SK-N-SH treated with all-trans-retinoic acid at 6 μM for 48 hours (cell line): ENCODE measurements around the gene PARP6.

Source experiments
- ATAC-seq: fragments of 200-7000 bp; cut with Tn5 transposase; 3 replicates; pipeline ENCODE4 v1.9.1; 2020; ENCODE audit warnings: mild to moderate bottlenecking, moderate library complexity
- ARNTL ChIP-seq: fragments of 450-650 bp; formaldehyde crosslinking; IDR thresholded peaks from 2 replicates; pipeline ENCODE4 v1.5.0; 2020; ENCODE audit warnings: low read depth, mild to moderate bottlenecking, moderate library complexity, borderline replicate concordance
- BACH2 ChIP-seq: fragments of 250-450 bp; sonication (Bioruptor Pico); IDR thresholded peaks from 2 replicates; pipeline ENCODE4 v1.9.0; 2021; ENCODE audit warnings: mild to moderate bottlenecking, borderline replicate concordance
- CSDC2 ChIP-seq: fragments of 250-450 bp; sonication (Bioruptor Pico); IDR thresholded peaks from 2 replicates; pipeline ENCODE4 v1.5.0; 2020; ENCODE audit warnings: mild to moderate bottlenecking, moderate library complexity
- ESRRG ChIP-seq: fragments of 250-450 bp; sonication (Bioruptor Pico); IDR thresholded peaks from 2 replicates; pipeline ENCODE4 v1.6.1; 2021; ENCODE audit warnings: mild to moderate bottlenecking
- GLIS3 ChIP-seq: fragments of 250-450 bp; sonication (Bioruptor Pico); IDR thresholded peaks from 2 replicates; pipeline ENCODE4 v1.5.0; 2020; ENCODE audit warnings: mild to moderate bottlenecking, moderate library complexity
- ISL1 ChIP-seq: fragments of 250-450 bp; sonication (Bioruptor Pico); IDR thresholded peaks from 2 replicates; pipeline ENCODE4 v2.1.2; 2022; ENCODE audit warnings: mild to moderate bottlenecking, moderate library complexity
- OSR1 ChIP-seq: fragments of 250-450 bp; sonication (Bioruptor Pico); IDR thresholded peaks from 2 replicates; pipeline ENCODE4 v1.8.0; 2022; ENCODE audit warnings: moderate library complexity, mild to moderate bottlenecking, inconsistent platforms
- PATZ1 ChIP-seq: fragments of 250-450 bp; sonication (Bioruptor Pico); IDR thresholded peaks from 2 replicates; pipeline ENCODE4 v1.8.0; 2020; ENCODE audit warnings: mild to moderate bottlenecking, moderate library complexity, borderline replicate concordance
- PPARA ChIP-seq: fragments of 250-450 bp; sonication (Bioruptor Pico); IDR thresholded peaks from 2 replicates; pipeline ENCODE4 v1.5.0; 2020; ENCODE audit warnings: mild to moderate bottlenecking, borderline replicate concordance
- RARB ChIP-seq: fragments of 250-450 bp; sonication (Bioruptor Pico); IDR thresholded peaks from 2 replicates; pipeline ENCODE4 v1.8.0; 2021; ENCODE audit warnings: mild to moderate bottlenecking, moderate library complexity
- SNAI2 ChIP-seq: fragments of 250-450 bp; sonication (Bioruptor Pico); IDR thresholded peaks from 2 replicates; pipeline ENCODE4 v1.5.0; 2020; ENCODE audit warnings: mild to moderate bottlenecking, moderate library complexity
- TOX ChIP-seq: fragments of 250-450 bp; sonication (Bioruptor Pico); IDR thresholded peaks from 2 replicates; pipeline ENCODE4 v1.8.0; 2021; ENCODE audit warnings: mild to moderate bottlenecking, moderate library complexity, borderline replicate concordance
- ZC3H10 ChIP-seq: fragments of 250-450 bp; sonication (Bioruptor Pico); IDR thresholded peaks from 2 replicates; pipeline ENCODE4 v1.5.1; 2021; ENCODE audit warnings: mild to moderate bottlenecking, moderate library complexity
- ZFP3 ChIP-seq: fragments of 250-450 bp; sonication (Bioruptor Pico); IDR thresholded peaks from 2 replicates; pipeline ENCODE4 v1.5.0; 2020; ENCODE audit warnings: mild to moderate bottlenecking, moderate library complexity
- ZFP30 ChIP-seq: fragments of 450-650 bp; formaldehyde crosslinking; IDR thresholded peaks from 2 replicates; pipeline ENCODE4 v1.5.0; 2022; ENCODE audit warnings: mild to moderate bottlenecking, moderate library complexity
- ZNF565 ChIP-seq: fragments of 450-650 bp; formaldehyde crosslinking; conservative IDR thresholded peaks from 2 replicates; pipeline ENCODE4 v1.5.0; 2020; ENCODE audit warnings: low read depth, mild to moderate bottlenecking, moderate library complexity
- ZNF70 ChIP-seq: fragments of 450-650 bp; formaldehyde crosslinking; IDR thresholded peaks from 2 replicates; pipeline ENCODE4 v1.5.0; 2020; ENCODE audit warnings: mild to moderate bottlenecking, moderate library complexity
- TF ChIP-seq, protein P1 (sequence below): fragments of 250-450 bp; sonication (Bioruptor Pico); IDR thresholded peaks from 2 replicates; pipeline ENCODE4 v1.5.0; 2020; ENCODE audit warnings: mild to moderate bottlenecking, moderate library complexity
- TF ChIP-seq, protein P2 (sequence below): fragments of 250-450 bp; sonication (Bioruptor Pico); IDR thresholded peaks from 2 replicates; pipeline ENCODE4 v1.5.1; 2020; ENCODE audit warnings: low read depth, mild to moderate bottlenecking, moderate library complexity
- TF ChIP-seq, protein P3 (sequence below): fragments of 250-450 bp; sonication (Bioruptor Pico); IDR thresholded peaks from 2 replicates; pipeline ENCODE4 v1.8.0; 2021; ENCODE audit warnings: low read depth, mild to moderate bottlenecking, moderate library complexity, borderline replicate concordance

Gene PARP6

GRCh38 chr15:72202801-72203506 is 69.4 kb downstream of the PARP6 start:
- no peak for ATAC-seq
- TF ChIP-seq, protein P1, sequence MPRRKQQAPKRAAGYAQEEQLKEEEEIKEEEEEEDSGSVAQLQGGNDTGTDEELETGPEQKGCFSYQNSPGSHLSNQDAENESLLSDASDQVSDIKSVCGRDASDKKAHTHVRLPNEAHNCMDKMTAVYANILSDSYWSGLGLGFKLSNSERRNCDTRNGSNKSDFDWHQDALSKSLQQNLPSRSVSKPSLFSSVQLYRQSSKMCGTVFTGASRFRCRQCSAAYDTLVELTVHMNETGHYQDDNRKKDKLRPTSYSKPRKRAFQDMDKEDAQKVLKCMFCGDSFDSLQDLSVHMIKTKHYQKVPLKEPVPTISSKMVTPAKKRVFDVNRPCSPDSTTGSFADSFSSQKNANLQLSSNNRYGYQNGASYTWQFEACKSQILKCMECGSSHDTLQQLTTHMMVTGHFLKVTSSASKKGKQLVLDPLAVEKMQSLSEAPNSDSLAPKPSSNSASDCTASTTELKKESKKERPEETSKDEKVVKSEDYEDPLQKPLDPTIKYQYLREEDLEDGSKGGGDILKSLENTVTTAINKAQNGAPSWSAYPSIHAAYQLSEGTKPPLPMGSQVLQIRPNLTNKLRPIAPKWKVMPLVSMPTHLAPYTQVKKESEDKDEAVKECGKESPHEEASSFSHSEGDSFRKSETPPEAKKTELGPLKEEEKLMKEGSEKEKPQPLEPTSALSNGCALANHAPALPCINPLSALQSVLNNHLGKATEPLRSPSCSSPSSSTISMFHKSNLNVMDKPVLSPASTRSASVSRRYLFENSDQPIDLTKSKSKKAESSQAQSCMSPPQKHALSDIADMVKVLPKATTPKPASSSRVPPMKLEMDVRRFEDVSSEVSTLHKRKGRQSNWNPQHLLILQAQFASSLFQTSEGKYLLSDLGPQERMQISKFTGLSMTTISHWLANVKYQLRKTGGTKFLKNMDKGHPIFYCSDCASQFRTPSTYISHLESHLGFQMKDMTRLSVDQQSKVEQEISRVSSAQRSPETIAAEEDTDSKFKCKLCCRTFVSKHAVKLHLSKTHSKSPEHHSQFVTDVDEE (CRISPR knock-in tag), result no peak
- TF ChIP-seq TOX (CRISPR knock-in tag) (no peak), ZNF70 (CRISPR knock-in tag) (no peak), ESRRG (CRISPR knock-in tag) (no peak), RARB (no peak), PPARA (CRISPR knock-in tag) (no peak), ZC3H10 (no peak)
- TF ChIP-seq, protein P2, sequence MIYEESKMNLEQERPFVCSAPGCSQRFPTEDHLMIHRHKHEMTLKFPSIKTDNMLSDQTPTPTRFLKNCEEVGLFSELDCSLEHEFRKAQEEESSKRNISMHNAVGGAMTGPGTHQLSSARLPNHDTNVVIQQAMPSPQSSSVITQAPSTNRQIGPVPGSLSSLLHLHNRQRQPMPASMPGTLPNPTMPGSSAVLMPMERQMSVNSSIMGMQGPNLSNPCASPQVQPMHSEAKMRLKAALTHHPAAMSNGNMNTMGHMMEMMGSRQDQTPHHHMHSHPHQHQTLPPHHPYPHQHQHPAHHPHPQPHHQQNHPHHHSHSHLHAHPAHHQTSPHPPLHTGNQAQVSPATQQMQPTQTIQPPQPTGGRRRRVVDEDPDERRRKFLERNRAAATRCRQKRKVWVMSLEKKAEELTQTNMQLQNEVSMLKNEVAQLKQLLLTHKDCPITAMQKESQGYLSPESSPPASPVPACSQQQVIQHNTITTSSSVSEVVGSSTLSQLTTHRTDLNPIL, result no peak

DNA sequence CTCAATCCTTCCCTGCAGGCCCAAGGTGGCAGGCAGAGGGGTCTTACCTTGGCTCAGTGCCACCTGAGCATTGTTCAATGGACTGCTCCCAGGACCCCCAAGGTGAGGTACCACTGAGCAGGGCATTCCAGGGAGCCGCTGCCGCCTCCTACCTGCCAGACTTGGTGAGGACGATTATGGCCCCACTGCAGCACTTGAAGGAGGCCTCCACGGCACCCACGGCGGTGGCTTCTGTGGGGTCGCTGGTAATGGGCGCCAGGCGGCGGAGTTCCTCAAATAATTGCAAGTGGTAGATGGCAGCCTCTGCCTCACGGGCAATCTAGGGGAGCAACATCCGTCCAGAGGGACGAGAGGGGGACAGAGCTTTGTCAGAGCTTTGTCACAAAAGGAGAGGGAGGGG is 70.1 kb downstream of the PARP6 start:
- ATAC-seq, result no peak
- TF ChIP-seq CSDC2 (no peak), ZFP30 (no peak), PATZ1 (CRISPR knock-in tag) (no peak), ISL1 (no peak), SNAI2 (CRISPR knock-in tag) (no peak), PPARA (CRISPR knock-in tag) (no peak), ARNTL (CRISPR knock-in tag) (no peak), ZNF565 (CRISPR knock-in tag) (no peak), ESRRG (CRISPR knock-in tag) (no peak), ZNF70 (CRISPR knock-in tag) (no peak), RARB (no peak), BACH2 (CRISPR knock-in tag) (no peak), OSR1 (CRISPR knock-in tag) (no peak), GLIS3 (no peak), ZFP3 (no peak), ZC3H10 (no peak), TOX (CRISPR knock-in tag) (no peak)
- TF ChIP-seq, protein P1 (CRISPR knock-in tag), result no peak
- TF ChIP-seq, protein P3, sequence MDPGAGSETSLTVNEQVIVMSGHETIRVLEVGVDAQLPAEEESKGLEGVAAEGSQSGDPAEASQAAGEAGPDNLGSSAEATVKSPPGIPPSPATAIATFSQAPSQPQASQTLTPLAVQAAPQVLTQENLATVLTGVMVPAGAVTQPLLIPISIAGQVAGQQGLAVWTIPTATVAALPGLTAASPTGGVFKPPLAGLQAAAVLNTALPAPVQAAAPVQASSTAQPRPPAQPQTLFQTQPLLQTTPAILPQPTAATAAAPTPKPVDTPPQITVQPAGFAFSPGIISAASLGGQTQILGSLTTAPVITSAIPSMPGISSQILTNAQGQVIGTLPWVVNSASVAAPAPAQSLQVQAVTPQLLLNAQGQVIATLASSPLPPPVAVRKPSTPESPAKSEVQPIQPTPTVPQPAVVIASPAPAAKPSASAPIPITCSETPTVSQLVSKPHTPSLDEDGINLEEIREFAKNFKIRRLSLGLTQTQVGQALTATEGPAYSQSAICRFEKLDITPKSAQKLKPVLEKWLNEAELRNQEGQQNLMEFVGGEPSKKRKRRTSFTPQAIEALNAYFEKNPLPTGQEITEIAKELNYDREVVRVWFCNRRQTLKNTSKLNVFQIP (CRISPR knock-in tag), result no peak
- TF ChIP-seq, protein P2, result no peak
